Stimulated activated CD4-positive, alpha-beta T cell treated with anti-CD3 and anti-CD28 coated beads, Interleukin-15, amount 100 ng/mL, for 24 hours (primary cell): ENCODE data around the gene HBZ.
"Not testable (repeated sequence)": the region's sequence is repeated elsewhere in the genome, so short reads cannot be mapped to it uniquely, and the experiment has no call there.

Experiments
- DNase-seq: peaks from one replicate; pipeline ENCODE4 v3.0.0-alpha.2; 2020

Gene HBZ

GRCh38 chr16:165539-166374 lies 13.3 kb downstream of the HBZ start, which contains the start of gene HBM:
HBM (plus strand) TSS chr16:165978; CDS start chr16:165998, 20 bp downstream.
- DNase-seq, result peak; percentile 41

- DNase-seq, result no peak
Measured at GRCh38 chr16:166375-167121, 14.1 kb downstream of the HBZ start.

- DNase-seq, result no peak
Measured at GRCh38 chr16:167122-167690, 14.8 kb downstream of the HBZ start.

- no peak for DNase-seq
Measured at GRCh38 chr16:168424-168823, 16.0 kb downstream of the HBZ start.

GRCh38 chr16:169014-169413 lies 16.6 kb downstream of the HBZ start:
- DNase-seq, result no peak

- DNase-seq, result not testable (repeated sequence)
Measured at GRCh38 chr16:170088-170507, 17.7 kb downstream of the HBZ start.

GRCh38 chr16:170788-171187 lies 18.3 kb downstream of the HBZ start:
- no peak for DNase-seq

GRCh38 chr16:172374-172941 lies 20.0 kb downstream of the HBZ start, which contains the start of gene HBA2:
HBA2 (plus strand) TSS chr16:172876; CDS start chr16:172913, 37 bp downstream.
- DNase-seq, result not testable (repeated sequence)

- not testable (repeated sequence) for DNase-seq
Measured at GRCh38 chr16:173211-173854, 20.9 kb downstream of the HBZ start.

- not testable (repeated sequence) for DNase-seq
Measured at GRCh38 chr16:173928-174769, 21.7 kb downstream of the HBZ start.

- no peak for DNase-seq
Measured at GRCh38 chr16:175011-175949, 22.8 kb downstream of the HBZ start.

GRCh38 chr16:176006-176405 lies 23.6 kb downstream of the HBZ start:
- not testable (repeated sequence) for DNase-seq

- not testable (repeated sequence) for DNase-seq
Measured at GRCh38 chr16:176477-177382, 24.3 kb downstream of the HBZ start, which contains the start of gene HBA1. HBA1 (plus strand) TSS chr16:176680; CDS start chr16:176717, 37 bp downstream.

- no peak for DNase-seq
Measured at GRCh38 chr16:177394-177822, 25.0 kb downstream of the HBZ start.

GRCh38 chr16:177981-178667 lies 25.7 kb downstream of the HBZ start:
- DNase-seq, result no peak

- no peak for DNase-seq
Measured at GRCh38 chr16:178668-179015, 26.2 kb downstream of the HBZ start.

- no peak for DNase-seq
Measured at GRCh38 chr16:179211-180092, 27.0 kb downstream of the HBZ start.
